Measurements from ENCODE around the gene C9orf85. TPM values are rescaled to one million over a fixed set of nuclear protein-coding genes. Genes with fewer than 3 reads are reported as not detected.

C9orf85 gene
- total and polyA plus RNA-seq, 12 donors, result 4.7 to 18.8 (median 12.1) TPM

DNA sequence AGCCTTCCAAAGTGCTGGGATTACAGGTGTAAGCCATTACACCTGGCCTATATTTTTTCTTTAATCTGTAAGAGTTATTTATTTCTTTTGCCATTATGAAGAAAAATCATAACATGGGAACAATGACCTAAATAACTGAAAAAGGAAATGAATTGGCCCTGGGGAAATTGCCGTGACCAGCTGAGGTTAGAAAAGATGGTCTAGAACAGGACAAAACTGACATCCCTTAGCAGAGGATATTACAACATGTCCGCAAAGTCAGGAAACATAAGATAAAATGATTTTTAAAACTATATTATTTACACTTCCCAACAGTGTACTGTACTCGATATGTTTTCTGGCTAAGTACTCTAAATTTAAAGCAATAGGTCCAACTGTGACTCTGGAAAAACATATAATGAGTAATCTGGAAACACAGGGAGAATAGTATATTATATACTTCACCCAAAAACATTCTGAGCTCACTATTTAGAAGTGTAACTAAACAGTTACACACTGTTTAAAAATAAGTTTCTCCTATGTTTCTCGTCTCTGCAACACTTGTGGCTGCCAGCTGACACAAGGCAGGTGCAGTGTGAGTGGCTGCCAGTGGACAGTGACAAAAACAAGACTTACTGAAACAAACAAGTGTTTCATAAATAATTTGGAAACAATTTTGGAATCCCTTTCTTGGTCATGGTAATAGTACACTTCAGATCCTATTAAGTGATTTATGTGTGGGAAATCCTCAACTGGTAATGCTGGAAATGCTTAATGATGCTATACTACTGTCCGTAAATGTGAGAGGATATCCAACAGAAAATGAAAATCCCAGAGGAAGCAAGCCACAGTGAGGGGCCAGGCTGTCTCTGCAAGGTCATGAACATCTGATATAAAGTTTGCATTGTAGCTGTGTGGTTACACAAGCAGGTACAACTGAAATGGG lies 69.1 kb downstream of the C9orf85 start:
- no peaks in the 10 kb centered on the region for H3K9me3 ChIP-seq (replicated peaks in 1 of 3)
- no peak overlapping the region for H3K27ac ChIP-seq
- WGBS, 4 donors, result 56 to 62% (median 61%) methylated on average over 5 of the region's 5 CpGs
- H3K4me3 ChIP-seq, result no peak overlapping the region
- DNase-seq, result no peak
- no peaks in the 10 kb centered on the region for H3K36me3 ChIP-seq (replicated peaks in 1 of 2)
- intact Hi-C loops (cut with DNase I), result no loop called here
- no peaks in the 10 kb centered on the region for H3K27me3 ChIP-seq
- TF ChIP-seq POLR2A (IDR thresholded peaks at IDR 0.05), result no peak
- H3K4me1 ChIP-seq (replicated peaks in 1 of 2), result no peaks in the 10 kb centered on the region

DNA sequence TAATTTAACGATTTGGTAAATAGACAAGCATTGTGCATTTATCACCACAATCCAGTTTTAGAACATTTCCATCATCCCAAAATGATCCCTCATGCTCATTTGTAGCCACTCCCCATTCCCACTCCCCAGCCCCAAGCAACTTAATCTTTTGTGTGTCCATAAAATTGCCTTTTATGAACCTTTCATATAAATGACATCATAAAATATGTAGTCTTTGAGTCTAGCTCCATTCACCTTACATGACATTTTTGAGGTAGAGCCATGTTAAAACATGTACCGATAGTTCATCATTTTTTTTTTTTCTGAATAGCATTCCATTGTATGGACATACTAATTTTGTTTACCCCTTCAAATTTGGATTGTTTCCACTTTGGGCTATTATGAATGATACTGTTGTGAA lies 70.5 kb downstream of the C9orf85 start:
- no peak overlapping the region for H3K4me3 ChIP-seq
- 74 to 97% (median 91%) methylated on average over 2 of the region's 2 CpGs for WGBS, 4 donors
- no peaks in the 10 kb centered on the region for H3K36me3 ChIP-seq (replicated peaks in 1 of 2)
- intact Hi-C loops (cut with DNase I), result no loop called here
- H3K4me1 ChIP-seq (replicated peaks in 1 of 2), result no peaks in the 10 kb centered on the region
- no peak overlapping the region for H3K27ac ChIP-seq
- H3K27me3 ChIP-seq, result no peaks in the 10 kb centered on the region
- no peaks in the 10 kb centered on the region for H3K9me3 ChIP-seq (replicated peaks in 1 of 3)
- TF ChIP-seq, protein P1, sequence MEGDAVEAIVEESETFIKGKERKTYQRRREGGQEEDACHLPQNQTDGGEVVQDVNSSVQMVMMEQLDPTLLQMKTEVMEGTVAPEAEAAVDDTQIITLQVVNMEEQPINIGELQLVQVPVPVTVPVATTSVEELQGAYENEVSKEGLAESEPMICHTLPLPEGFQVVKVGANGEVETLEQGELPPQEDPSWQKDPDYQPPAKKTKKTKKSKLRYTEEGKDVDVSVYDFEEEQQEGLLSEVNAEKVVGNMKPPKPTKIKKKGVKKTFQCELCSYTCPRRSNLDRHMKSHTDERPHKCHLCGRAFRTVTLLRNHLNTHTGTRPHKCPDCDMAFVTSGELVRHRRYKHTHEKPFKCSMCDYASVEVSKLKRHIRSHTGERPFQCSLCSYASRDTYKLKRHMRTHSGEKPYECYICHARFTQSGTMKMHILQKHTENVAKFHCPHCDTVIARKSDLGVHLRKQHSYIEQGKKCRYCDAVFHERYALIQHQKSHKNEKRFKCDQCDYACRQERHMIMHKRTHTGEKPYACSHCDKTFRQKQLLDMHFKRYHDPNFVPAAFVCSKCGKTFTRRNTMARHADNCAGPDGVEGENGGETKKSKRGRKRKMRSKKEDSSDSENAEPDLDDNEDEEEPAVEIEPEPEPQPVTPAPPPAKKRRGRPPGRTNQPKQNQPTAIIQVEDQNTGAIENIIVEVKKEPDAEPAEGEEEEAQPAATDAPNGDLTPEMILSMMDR (IDR thresholded peaks at IDR 0.05), result no peak
- TF ChIP-seq POLR2A (IDR thresholded peaks at IDR 0.05), result no peak
- DNase-seq, result no peak

DNA sequence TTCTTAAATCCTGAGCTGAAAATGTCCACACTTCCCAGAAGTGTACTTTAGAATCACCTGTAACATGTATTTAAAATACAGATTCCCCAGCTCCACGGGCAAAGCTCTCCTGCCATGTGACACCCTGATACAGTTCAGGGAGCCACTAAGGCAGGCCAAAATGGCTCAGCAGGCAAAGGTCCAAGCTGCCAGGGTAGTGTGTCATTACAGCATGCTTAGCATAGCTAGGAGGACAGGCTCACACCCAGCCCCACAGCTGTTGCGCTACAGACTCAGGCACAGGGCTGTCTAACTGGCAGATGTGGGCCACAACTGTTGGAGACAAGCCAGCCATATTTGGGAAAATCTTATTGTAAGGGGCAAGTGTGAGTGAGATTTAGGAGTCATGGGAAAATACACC lies 73.0 kb downstream of the C9orf85 start:
- H3K4me1 ChIP-seq (replicated peaks in 1 of 2), result no peaks in the 10 kb centered on the region
- no peaks in the 10 kb centered on the region for H3K9me3 ChIP-seq (replicated peaks in 1 of 3)
- no peaks in the 10 kb centered on the region for H3K27me3 ChIP-seq
- no peaks in the 10 kb centered on the region for H3K36me3 ChIP-seq (replicated peaks in 1 of 2)
- TF ChIP-seq POLR2A (IDR thresholded peaks at IDR 0.05), result no peak
- TF ChIP-seq, protein P1 (IDR thresholded peaks at IDR 0.05), result no peak
- DNase-seq, result peak in 1 of 7 donors; percentile 23
- intact Hi-C loops (cut with DNase I), result no loop called here
- WGBS, 4 donors, result 75 to 100% (median 91%) methylated on average over 1 to 2 of the region's 2 CpGs
- no peak overlapping the region for H3K4me3 ChIP-seq
- H3K27ac ChIP-seq, result no peak overlapping the region

DNA sequence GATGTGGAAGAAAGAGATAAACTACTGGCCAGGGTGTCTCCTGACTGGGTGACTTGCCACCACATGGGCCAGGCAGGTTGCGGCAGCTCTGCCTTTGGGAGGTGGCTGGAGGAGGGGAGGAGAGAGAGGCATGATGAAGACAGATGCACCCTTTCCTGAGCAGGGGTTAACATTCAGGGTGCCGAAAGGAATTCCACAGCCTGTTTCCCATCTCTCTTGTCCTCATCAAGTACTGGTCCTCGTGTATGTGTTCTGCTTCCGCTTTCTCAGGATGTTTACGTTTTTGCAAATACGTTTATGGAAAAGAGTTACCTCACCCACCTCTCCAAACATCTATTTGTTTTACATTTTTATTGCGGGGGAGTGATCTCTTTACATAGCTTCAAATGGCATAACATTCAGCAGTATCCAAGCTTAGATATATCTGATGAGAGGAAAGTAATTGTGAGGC lies 73.4 kb downstream of the C9orf85 start:
- H3K4me1 ChIP-seq (replicated peaks in 1 of 2), result no peaks in the 10 kb centered on the region
- DNase-seq, result no peak
- H3K36me3 ChIP-seq (replicated peaks in 1 of 2), result no peaks in the 10 kb centered on the region
- H3K4me3 ChIP-seq, result no peak overlapping the region
- H3K27me3 ChIP-seq, result no peaks in the 10 kb centered on the region
- H3K9me3 ChIP-seq (replicated peaks in 1 of 3), result no peaks in the 10 kb centered on the region
- H3K27ac ChIP-seq, result no peak overlapping the region
- TF ChIP-seq POLR2A (IDR thresholded peaks at IDR 0.05), result no peak
- TF ChIP-seq, protein P1 (IDR thresholded peaks at IDR 0.05), result no peak
- 91 to 95% (median 92%) methylated on average over 7 of the region's 7 CpGs for WGBS, 4 donors
- intact Hi-C loops (cut with DNase I), result no loop called here

Measured in adrenal gland (tissue), 12 donors.